Lower leg skin (tissue), 4 donors: Measurements from ENCODE around the gene KHDC1L. TPM values are rescaled to one million over a fixed set of nuclear protein-coding genes. Genes with fewer than 3 reads are reported as not detected.
"Not testable (repeated sequence)": the region's sequence is repeated elsewhere in the genome, so short reads cannot be mapped to it uniquely, and the experiment has no call there.

Experiments
- DNase-seq, 2 donors: peaks; one replicate each; pipeline ENCODE4 v3.0.0-alpha.2; 2019; ENCODE audit warnings: low spot score in 2 of 2
- H3K4me3 ChIP-seq: fragments of 200-600 bp; sonication (generic); 2 replicates; pipeline ENCODE4 v1.5.1; 2017; ENCODE audit warnings: mild to moderate bottlenecking, low read depth; ENCODE audit not compliant: poor library complexity, severe bottlenecking
- POLR2A ChIP-seq, 2 donors: fragments of 450-650 bp; IDR thresholded peaks; one replicate each; pipeline ENCODE4 v1.6.1; 2016 to 2017; ENCODE audit warnings: antibody characterized with exemption in 2 of 2, mild to moderate bottlenecking in 1 of 2, moderate library complexity in 1 of 2
- WGBS, 2 donors: methylation state at CpG; one replicate each; pipeline ENCODE4 v1.1.5; 2018; 5-methylcytosine and 5-hydroxymethylcytosine counted together
- intact Hi-C: fragments of 100-400 bp; cut with DNase I; formaldehyde crosslinking; loops from one replicate; pipeline ENCODE4 v1.15.0; 2023; ENCODE audit warnings: low total_unique reads
- total RNA-seq, 4 donors: library from RNA; depleted of rRNA; stranded (reverse); fragments of >200 nt; gene quantifications; one replicate each; pipeline ENCODE4 v1.1.0, GENCODE V29; 2016
- TF ChIP-seq, protein P1 (sequence below), 3 donors: fragments of 450-650 bp; IDR thresholded peaks; one replicate each; pipeline ENCODE4 v1.5.1; 2016; ENCODE audit warnings: antibody characterized with exemption in 3 of 3, mild to moderate bottlenecking in 3 of 3, moderate library complexity in 2 of 3

KHDC1L gene
- total RNA-seq, 4 donors from 2014 or later, result not detected

DNA sequence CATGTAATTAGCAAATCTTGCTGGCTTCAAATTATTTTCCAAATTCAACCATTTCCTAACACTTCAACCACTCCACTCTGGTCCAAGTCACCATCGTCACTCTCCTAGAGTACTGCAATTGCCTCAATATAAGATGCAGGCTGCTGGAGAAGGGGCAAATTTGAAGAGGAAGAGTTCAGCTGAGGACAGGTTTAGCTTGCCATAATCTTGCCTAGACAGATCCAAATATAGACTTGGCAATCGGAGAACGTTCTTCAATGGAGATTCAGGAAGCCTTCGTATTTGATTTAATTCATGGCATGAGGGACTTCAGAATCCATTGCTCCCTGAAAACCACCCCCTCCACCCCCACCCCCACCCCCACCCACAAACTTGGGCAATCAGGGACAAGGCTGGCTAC, 15.4 kb upstream of the KHDC1L start:
- no peak overlapping the region for H3K4me3 ChIP-seq
- intact Hi-C loops, result no loop called here
- DNase-seq, result no peak
- 41 to 51% methylated on average over 4 of the region's 4 CpGs for WGBS, 2 donors
- TF ChIP-seq POLR2A (IDR thresholded peaks at IDR 0.05), result no peak
- TF ChIP-seq, protein P1, sequence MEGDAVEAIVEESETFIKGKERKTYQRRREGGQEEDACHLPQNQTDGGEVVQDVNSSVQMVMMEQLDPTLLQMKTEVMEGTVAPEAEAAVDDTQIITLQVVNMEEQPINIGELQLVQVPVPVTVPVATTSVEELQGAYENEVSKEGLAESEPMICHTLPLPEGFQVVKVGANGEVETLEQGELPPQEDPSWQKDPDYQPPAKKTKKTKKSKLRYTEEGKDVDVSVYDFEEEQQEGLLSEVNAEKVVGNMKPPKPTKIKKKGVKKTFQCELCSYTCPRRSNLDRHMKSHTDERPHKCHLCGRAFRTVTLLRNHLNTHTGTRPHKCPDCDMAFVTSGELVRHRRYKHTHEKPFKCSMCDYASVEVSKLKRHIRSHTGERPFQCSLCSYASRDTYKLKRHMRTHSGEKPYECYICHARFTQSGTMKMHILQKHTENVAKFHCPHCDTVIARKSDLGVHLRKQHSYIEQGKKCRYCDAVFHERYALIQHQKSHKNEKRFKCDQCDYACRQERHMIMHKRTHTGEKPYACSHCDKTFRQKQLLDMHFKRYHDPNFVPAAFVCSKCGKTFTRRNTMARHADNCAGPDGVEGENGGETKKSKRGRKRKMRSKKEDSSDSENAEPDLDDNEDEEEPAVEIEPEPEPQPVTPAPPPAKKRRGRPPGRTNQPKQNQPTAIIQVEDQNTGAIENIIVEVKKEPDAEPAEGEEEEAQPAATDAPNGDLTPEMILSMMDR (IDR thresholded peaks at IDR 0.05), result no peak

DNA sequence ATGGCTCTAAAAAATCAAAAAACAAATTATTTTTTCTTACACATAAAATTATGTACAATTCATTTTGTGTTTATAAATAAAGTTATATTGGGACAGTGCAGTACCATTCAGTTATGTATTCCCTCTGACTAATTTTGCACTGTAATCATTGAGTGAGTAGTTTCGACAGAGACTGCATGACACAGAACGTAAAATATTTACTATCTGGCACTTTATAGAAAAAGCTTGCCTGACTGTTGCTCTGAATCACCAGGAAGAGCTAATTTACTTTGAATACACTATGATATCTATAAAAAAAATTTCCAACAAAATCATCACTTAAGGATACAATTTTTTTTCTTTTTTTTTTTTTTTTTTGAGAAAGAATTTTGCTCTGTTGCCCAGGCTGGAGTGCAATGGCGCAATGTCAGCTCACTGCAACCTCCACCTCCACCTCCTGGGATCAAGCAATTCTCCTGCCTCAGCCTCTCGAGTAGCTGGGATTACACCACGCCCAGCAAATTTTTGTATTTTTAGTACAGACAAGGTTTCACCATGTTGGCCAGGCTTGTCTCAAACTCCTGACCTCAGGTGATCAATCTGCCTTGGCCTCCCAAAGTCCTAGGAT, 11.0 kb upstream of the KHDC1L start:
- TF ChIP-seq, protein P1 (IDR thresholded peaks at IDR 0.05), result no peak
- no peak for TF ChIP-seq POLR2A (IDR thresholded peaks at IDR 0.05)
- H3K4me3 ChIP-seq, result no peak overlapping the region
- WGBS, 2 donors, result 66 to 73% methylated on average over 5 of the region's 5 CpGs
- intact Hi-C loops, result no loop called here
- DNase-seq, result no peak

DNA sequence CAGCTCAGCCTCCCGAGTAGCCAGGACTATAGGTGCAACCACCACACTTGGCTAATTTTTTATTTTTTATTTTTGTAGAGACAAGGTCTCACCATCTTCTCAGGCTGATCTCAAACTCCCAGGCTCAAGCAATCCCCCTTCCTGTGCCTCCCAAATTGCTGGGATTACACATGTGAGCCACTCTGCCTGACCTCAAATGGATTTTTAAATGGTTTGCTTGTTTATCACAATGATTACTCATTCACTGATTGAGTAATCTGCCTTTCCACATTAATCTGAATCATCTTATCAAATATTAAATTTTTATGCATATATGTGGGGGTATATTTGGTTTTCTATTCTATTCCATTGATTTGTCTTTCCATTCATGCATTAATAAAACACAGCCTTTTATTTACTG, 9.4 kb upstream of the KHDC1L start:
- no peak for TF ChIP-seq POLR2A (IDR thresholded peaks at IDR 0.05)
- TF ChIP-seq, protein P1 (IDR thresholded peaks at IDR 0.05), result no peak
- H3K4me3 ChIP-seq, result no peak overlapping the region
- 77 to 85% methylated on average over 1 of the region's 1 CpG for WGBS, 2 donors
- intact Hi-C loops, result no loop called here
- DNase-seq, result no peak

DNA sequence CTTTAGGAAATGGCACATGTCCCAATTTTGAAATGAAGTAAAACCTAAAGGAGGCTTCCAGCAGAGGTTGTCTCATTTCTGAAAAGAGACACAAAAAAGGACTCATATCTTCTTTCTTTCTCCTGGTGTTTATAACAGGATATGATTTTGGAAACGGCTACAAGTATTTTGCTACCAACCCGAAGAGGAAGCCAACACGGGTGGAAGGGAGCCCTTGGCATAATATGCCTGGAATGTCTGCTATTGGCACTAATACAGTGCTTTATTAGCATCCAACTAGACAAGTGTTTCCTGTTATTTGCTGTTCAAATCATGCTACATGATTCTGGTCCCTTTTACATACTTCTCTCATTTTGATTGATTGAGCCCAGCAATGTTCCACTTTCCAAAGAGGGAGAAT, 8.7 kb upstream of the KHDC1L start:
- WGBS, 2 donors, result 12 to 15% methylated on average over 3 of the region's 3 CpGs
- DNase-seq, intact Hi-C loops, H3K4me3 ChIP-seq: not testable (repeated sequence)

DNA sequence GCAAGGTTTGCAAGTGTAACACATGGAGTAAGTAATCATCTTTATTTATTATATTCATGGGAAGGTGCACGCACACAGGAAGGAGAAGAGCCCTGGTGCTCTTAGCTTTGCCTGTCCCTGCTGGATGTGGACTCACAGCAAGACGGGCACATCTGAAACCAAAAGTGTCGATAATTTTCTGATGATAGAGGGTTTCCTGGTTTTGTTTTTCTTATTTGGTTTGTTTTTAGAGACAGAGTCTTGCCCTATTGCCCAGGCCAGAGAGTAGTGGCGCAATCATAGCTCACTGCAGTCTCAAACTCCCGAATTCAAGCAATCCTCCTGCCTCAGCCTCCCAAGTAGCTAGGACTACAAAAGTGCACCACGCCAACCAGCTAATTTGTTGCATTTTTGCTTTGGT, 7.8 kb upstream of the KHDC1L start:
- 87 to 92% methylated on average over 6 of the region's 6 CpGs for WGBS, 2 donors

DNA sequence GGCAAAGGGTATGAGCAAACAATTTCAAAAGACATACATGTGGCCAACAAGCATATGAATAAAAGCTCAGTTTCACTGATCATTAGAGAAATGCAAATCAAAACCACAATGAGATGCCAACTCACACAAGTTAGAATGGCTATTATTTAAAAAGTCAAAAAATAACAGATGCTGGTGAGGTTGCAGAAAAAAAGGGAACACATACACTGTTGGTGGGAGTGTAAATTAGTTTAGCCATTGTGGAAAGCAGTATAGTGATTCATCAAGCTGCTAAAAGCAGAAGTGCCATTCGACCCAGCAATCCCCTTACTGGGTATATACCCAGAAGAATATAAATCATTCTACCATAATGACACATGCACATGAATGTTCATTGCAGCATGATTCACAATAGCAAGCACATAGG, 6.7 kb upstream of the KHDC1L start:
- intact Hi-C loops, result no loop called here
- TF ChIP-seq POLR2A (IDR thresholded peaks at IDR 0.05), result no peak
- TF ChIP-seq, protein P1 (IDR thresholded peaks at IDR 0.05), result no peak
- DNase-seq, result no peak
- 46 to 56% methylated on average over 1 of the region's 1 CpG for WGBS, 2 donors
- no peak overlapping the region for H3K4me3 ChIP-seq

More for the DNA sequence above, 7.8 kb upstream of the KHDC1L start:
- intact Hi-C loops, result no loop called here
- TF ChIP-seq POLR2A (IDR thresholded peaks at IDR 0.05), result no peak
- TF ChIP-seq, protein P1 (IDR thresholded peaks at IDR 0.05), result no peak
- no peak overlapping the region for H3K4me3 ChIP-seq
- DNase-seq, result no peak
